IMR-90 (cell line): ENCODE results near the gene ZNF613.
"Not testable (repeated sequence)": the region's sequence is repeated elsewhere in the genome, so short reads cannot be mapped to it uniquely, and the experiment has no call there.

Experiments
- MAFK ChIP-seq: IDR thresholded peaks from 2 replicates; pipeline ENCODE4 v1.6.1; 2012; ENCODE audit warnings: low read depth, low read length, improper control_type of control experiment
- NFE2L2 ChIP-seq: fragments of 150-350 bp; IDR thresholded peaks from 2 replicates; pipeline ENCODE4 v1.6.1; 2016; ENCODE audit warnings: low read depth, mild to moderate bottlenecking, low read length
- POLR2A ChIP-seq: IDR thresholded peaks from 2 replicates; pipeline ENCODE4 v1.6.1; 2012; ENCODE audit warnings: mild to moderate bottlenecking, low read depth, low read length
- RAD21 ChIP-seq: IDR thresholded peaks from 2 replicates; pipeline ENCODE4 v1.6.1; 2012; ENCODE audit warnings: low read length, improper control_type of control experiment
- RCOR1 ChIP-seq: IDR thresholded peaks from 2 replicates; pipeline ENCODE4 v1.6.1; 2012; ENCODE audit warnings: mild to moderate bottlenecking, low read length, improper control_type of control experiment; ENCODE audit not compliant: insufficient replicate concordance
- RFX5 ChIP-seq: IDR thresholded peaks from 2 replicates; pipeline ENCODE4 v1.8.0; 2012; ENCODE audit warnings: low read depth, mild to moderate bottlenecking, low read length, moderate library complexity
- SMC3 ChIP-seq: fragments of 150-350 bp; IDR thresholded peaks from 2 replicates; pipeline ENCODE4 v1.6.1; 2016; ENCODE audit warnings: low read depth, mild to moderate bottlenecking, antibody characterized with exemption, low read length, moderate library complexity
- TF ChIP-seq, protein P1 (sequence below): conservative IDR thresholded peaks from 2 replicates; pipeline ENCODE4 v1.5.1; 2012; ENCODE audit warnings: mild to moderate bottlenecking, low read depth, low read length, improper control_type of control experiment
- TF ChIP-seq, protein P2 (sequence below): fragments of 150-350 bp; IDR thresholded peaks from 2 replicates; pipeline ENCODE4 v1.6.1; 2016; ENCODE audit warnings: low read depth, mild to moderate bottlenecking, low read length, moderate library complexity, borderline replicate concordance

DNA sequence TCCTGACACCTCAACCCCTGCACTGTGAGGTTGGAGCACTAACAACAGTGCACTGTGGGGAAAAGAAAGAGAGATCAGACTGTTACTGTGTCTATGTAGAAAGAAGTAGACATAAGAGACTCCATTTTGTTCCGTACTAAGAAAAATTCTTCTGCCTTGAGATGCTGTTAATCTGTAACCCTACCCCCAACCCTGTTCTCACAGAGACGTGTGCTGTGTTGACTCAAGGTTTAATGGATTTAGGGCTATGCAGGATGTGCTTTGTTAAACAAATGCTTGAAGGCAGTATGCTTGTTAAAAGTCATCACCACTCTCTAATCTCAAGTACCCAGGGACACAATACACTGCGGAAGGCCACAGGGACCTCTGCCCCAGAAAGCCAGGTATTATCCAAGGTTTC lies 21.6 kb upstream of the ZNF613 start:
- TF ChIP-seq RAD21, POLR2A, RFX5, RCOR1, MAFK, NFE2L2, SMC3: not testable (repeated sequence)
- TF ChIP-seq, protein P1, sequence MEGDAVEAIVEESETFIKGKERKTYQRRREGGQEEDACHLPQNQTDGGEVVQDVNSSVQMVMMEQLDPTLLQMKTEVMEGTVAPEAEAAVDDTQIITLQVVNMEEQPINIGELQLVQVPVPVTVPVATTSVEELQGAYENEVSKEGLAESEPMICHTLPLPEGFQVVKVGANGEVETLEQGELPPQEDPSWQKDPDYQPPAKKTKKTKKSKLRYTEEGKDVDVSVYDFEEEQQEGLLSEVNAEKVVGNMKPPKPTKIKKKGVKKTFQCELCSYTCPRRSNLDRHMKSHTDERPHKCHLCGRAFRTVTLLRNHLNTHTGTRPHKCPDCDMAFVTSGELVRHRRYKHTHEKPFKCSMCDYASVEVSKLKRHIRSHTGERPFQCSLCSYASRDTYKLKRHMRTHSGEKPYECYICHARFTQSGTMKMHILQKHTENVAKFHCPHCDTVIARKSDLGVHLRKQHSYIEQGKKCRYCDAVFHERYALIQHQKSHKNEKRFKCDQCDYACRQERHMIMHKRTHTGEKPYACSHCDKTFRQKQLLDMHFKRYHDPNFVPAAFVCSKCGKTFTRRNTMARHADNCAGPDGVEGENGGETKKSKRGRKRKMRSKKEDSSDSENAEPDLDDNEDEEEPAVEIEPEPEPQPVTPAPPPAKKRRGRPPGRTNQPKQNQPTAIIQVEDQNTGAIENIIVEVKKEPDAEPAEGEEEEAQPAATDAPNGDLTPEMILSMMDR: not testable (repeated sequence)
- TF ChIP-seq, protein P2, sequence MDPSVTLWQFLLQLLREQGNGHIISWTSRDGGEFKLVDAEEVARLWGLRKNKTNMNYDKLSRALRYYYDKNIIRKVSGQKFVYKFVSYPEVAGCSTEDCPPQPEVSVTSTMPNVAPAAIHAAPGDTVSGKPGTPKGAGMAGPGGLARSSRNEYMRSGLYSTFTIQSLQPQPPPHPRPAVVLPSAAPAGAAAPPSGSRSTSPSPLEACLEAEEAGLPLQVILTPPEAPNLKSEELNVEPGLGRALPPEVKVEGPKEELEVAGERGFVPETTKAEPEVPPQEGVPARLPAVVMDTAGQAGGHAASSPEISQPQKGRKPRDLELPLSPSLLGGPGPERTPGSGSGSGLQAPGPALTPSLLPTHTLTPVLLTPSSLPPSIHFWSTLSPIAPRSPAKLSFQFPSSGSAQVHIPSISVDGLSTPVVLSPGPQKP: not testable (repeated sequence)
